Measurements from ENCODE around the gene MB21D2.
"Not testable (repeated sequence)": the region's sequence is repeated elsewhere in the genome, so short reads cannot be mapped to it uniquely, and the experiment has no call there.

Gene MB21D2

DNA sequence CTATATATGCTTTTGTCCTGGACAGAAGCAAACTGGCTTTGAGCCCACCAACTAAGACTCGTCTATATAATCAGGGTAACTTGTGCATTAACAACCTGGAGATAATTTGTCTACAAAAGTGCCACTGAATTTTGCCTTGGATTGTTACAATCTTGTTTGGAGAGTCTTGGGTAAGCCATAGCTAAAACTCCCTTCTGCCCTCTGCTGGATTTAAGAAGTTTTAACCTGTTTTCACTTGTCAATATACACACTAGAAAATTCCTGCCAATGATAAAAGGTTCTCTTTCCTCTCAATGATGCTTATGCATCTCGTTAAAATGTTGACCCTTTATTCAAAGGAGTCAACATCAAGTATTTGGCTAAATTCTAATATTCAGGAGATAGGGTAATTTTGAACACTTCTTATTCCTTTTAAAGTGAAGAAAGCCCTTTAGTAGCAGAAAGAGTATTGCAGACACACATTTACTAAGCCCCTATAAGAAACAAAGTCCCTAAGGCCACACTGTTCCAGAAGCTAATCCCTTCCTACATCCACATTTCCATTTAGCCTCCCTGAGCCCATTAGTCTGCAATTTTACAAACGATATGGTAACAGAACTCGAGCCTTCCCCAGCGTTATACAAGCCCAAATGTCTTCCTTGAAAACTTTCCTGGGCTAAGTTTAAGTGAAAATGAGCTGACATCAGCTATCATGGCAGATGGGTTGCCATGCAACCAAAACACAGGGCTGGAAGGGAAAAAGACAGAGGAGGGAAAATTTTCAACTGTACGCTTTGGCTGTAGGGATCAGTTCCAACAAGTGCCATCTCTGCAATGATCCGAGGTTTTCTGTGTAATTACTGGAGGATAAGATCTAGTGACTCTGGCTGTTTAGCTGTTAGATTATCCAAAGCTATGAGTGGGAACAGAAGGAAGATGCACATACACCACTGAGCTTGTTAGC is 114.4 kb downstream of the MB21D2 start:
- DNase-seq (ENCODE audit: low read depth, low spot score), result no peak

DNA sequence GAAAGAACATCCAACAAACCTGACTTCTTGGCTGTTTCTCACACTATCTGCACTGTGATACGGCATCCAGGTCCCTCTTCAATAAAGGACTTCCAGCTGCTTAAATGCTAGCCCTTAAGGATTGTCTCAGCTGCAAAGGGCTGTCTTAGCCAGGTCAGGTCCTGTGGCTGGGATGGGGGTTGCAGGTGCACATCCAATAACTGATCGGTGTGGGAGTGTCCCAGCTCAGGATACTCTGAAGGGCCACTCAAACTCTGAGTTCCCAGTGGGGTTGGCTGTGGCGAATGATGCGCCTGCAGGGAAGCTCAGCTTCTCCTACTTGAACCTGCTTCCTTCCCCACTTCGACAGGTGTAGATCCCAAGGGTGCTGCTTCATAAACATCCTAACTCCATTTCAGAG is 115.7 kb downstream of the MB21D2 start:
- no peak for DNase-seq (ENCODE audit: low read depth, low spot score)

DNA sequence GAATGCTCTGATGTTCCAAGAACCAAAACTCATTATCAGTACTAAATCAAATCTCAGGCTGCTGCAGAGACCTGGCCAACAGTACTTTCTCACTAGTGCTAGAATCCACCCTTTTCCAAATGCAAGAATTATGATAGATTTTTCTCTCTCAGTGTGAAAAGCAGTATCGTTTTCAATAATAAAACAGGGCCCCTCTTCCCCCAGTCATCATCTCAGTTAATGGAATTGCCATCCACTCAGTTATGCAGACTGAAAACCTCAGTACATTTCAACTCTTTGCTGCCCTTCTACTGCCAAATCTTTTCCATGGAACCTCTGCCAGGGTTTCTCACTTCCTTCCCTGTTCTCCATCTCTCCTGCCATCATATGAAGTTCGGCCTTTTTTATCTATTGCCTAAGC is 117.9 kb downstream of the MB21D2 start:
- DNase-seq (ENCODE audit: low read depth, low spot score), result no peak

DNA sequence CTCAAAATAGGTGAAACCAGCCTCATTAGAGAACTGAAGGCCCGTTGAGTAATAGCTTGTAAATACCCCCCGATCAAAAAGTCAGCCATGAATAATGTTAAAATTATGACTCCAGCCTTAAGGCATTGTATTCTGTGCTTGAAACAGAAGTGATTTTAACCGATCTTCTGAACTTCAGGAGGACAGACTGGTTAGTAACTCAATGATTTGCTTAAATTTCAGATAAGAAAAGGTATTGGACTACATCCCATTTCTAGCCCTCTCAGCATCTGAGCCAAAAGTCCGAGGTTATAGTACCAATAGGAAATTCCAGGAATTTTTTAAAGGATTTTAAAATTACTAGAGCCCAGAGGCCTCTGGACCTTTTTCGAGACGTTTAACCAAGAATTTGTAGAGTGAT is 122.6 kb downstream of the MB21D2 start:
- DNase-seq (ENCODE audit: low read depth, low spot score), result no peak

DNA sequence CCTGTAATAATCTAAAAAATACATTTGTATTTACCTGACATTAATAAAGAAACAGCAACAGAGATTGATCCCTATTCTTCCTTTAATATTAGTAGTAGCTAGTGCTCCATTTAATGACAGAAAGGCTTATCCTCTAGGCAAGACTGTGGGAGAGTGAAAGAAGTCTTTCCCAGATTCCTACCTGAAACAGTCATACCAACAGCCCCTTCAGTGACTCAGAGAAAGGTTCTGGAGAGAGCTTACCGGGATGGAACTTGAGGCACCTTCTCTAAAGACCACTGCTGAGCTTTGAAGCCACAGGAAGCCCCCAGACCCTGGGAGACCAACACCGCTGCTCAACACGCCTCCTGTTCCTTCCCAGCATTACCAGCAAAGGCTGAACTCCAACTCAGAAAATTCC is 123.4 kb downstream of the MB21D2 start:
- DNase-seq (ENCODE audit: low read depth, low spot score), result no peak

DNA sequence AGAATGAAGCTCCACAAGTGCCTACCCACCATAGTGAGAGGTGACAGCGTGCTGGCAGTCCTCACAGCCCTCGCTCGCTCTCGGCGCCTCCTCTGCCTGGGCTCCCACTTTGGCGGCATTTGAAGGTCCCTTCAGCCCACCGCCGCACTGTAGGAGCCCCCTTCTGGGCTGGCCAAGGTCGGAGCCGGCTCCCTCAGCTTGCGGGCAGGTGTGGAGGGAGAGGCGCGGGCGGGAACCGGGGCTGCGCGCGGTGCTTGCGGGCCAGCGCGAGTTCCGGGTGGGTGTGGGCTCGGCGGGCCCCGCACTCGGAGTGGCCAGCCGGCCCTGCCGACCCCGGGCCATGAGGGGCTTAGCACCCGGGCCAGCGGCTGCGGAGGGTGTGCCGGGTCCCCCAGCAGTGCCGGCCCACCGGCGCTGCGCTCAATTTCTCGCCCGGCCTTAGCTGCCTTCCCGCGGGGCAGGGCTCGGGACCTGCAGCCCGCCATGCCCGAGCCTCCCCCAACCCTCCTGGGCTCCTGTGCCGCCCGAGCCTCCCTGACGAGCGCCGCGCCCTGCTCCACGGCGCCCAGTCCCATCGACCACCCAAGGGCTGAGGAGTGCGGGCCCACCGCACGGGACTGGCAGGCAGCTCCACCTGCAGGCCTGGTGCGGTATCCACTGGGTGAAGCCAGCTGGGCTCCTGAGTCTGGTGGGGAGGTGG is 128.7 kb downstream of the MB21D2 start:
- not testable (repeated sequence) for DNase-seq (ENCODE audit: low read depth, low spot score)

DNA sequence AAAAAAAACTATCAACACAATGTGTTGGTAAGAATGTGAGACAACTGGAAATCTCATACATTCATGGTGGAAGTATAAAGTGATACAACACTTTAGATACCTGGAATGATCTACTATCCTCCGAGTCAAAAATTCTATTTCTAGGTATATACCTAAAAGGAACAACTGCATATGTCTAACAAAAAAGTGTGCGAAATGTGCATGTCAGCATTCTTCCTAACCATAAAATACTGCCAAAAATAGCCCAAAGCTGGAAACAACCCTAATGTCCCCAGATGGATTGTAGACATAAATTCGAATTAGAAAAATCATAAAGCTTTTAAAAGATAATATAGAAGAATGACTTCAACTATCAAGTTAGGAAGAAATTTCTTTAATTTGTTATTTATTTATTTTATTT is 139.1 kb downstream of the MB21D2 start:
- DNase-seq (ENCODE audit: low read depth, low spot score), result no peak

DNA sequence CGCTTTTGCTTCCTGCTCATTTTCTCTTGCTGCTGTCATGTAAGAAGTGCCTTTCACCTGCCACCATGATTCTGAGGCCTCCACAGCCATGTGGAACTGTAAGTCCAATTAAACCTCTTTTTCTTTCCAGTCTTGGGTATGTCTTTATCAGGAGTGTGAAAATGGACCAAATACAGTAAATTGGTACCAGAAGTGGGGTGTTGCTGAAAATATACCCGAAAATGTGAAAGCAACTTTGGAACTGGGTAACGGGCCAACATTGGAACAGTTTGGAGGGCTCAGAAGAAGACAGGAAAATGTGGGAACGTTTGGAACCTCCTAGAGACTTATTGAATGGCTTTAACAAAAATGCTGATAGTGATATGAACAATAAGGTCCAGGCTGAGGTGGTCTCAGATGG is 143.3 kb downstream of the MB21D2 start:
- not testable (repeated sequence) for DNase-seq (ENCODE audit: low read depth, low spot score)

DNA sequence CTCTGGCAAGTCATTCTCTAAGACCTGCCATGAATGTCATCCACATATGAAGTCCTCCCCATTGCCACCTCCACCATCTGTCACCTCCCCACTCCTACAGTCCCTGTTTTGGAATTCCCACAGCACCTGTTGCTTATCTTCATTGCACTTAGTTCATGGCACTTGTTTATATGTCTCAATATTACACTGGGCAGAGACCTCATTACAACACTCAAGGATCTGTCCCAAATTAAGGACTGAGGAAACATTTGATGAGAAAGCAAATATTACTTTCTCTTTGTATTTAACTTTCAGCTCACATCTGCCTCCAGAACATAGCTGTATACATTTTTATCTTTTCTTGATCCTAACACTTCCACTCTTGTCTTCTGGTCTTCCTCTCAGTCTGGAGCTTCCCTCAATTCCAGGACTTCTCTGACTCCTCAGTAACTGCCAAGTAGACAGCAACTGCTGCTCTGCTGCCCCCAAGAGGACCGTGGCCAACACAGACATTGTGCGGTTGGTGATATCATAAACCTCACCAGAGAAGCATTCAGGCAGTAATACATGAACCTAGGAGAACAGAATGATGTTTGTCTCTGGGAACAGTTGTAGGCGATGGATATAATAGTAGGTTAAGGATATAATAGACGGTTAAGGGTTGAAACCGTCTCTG is 145.3 kb downstream of the MB21D2 start:
- DNase-seq (ENCODE audit: low read depth, low spot score), result no peak

DNA sequence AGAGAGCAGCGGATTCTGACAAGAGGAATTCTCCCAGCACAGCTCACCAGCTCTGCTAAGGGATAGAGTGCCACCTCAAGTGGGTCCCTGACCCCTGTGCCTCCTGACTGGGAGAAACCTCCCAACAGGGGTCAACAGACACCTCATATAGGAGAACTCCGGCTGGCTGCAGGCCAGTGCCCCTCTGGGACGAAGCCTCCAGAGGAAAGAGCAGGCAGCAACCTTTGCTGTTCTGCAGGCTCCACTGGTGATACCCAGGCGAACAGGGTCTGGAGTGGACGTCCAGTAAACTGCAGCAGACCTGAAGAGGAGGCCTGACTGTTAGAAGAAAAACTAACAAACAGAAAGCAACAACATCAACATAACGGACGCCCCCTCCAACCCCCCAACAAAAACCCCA is 159.0 kb downstream of the MB21D2 start:
- DNase-seq (ENCODE audit: low read depth, low spot score), result no peak

DNA sequence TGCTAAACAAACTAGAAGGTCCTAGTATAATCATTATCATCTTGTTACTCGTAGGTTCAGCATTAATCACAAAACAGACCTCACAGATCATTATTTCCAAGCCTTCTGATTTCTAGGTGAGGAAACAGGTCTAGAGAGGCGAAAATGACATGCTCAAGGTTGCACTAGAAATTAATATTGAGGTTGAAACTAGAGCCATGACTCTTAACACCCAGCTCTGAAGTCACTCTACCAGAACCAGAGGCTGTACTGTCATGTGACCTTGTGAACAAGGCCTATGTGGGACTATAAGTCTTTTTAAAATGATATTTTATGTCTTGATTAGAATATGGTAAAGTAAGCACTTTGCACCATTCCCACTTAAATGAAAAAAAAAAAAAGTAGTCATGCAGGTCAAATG is 166.5 kb downstream of the MB21D2 start:
- no peak for DNase-seq (ENCODE audit: low read depth, low spot score)

DNA sequence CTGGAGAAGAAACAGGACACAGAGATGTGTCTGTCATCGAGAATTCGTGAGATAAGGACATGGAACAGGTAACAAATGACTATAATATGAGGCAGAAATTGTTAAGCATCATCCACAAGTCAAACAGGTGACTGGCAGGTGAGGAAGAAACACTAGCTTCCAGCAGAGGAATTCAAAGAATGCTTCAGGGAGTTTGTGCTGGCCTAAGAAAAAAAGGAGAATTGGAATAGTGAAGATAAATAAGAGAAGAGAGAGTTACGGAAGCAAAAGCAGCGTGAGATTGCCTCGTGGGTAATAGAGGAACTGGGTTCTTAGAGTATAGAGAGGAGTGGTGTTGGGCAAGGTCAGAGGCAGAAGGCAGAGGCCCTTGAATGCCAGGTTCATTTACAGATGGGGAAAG is 167.5 kb downstream of the MB21D2 start:
- DNase-seq (ENCODE audit: low read depth, low spot score), result no peak

DNA sequence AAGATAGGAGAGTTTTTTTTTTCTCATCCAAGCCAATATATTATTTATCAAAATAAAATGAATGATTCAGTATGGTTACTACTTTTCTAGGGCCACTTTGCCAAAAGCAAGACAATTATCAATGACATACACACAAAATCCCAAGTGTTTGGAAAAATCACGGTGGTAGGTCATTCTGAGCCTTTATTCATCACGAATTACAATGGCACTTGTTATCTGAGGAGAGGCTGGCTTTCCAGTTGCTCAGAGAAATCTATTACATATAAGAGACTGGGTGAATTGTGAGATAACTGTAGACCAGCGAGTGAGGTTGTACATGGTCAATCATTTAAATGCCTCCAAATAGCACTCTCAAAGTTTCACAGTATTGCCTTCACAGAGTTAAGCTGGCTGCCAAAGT is 169.9 kb downstream of the MB21D2 start:
- no peak for DNase-seq (ENCODE audit: low read depth, low spot score)

DNA sequence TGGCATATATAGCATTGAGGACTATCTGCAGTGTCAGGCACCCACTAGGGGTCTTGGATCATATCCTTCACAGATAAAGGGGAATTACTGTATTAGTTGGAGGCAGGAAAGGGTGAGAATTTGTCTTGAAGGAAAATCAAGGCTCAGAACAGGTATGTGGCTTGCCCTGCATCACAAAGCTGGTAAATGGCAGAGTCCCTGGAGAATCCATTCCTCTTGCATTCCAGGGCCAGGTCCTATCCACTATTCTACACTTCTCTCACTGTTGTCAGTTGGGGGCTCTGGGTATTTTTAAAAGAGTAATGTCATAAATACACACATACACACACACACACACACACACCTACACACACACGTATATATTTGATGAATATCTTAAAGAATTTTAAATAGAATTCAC is 170.5 kb downstream of the MB21D2 start:
- no peak for DNase-seq (ENCODE audit: low read depth, low spot score)
